ENCODE measurements around the gene DAB1.
"Not testable (repeated sequence)": the region's sequence is repeated elsewhere in the genome, so short reads cannot be mapped to it uniquely, and the experiment has no call there.

The DAB1 gene

DNA sequence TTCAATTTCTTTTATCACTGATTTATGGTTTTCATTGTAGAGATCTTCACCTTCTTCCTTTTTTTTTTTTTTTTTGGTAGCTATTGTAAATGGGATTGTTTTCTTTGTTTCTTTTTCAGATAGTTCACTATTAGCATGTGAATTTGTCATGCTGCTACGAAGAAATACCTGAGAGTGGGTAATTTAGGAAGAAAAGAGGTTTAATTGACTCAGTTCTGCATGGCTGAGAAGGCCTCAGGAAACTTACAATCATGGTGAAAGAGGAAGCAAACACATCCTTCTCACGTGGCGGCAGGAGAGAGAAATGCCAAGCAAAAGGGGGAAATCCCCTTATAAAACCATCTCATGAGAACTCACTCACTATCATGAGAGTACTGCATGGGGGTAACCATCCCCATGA is 66.4 kb downstream of the DAB1 start:
- no peak for DNase-seq

DNA sequence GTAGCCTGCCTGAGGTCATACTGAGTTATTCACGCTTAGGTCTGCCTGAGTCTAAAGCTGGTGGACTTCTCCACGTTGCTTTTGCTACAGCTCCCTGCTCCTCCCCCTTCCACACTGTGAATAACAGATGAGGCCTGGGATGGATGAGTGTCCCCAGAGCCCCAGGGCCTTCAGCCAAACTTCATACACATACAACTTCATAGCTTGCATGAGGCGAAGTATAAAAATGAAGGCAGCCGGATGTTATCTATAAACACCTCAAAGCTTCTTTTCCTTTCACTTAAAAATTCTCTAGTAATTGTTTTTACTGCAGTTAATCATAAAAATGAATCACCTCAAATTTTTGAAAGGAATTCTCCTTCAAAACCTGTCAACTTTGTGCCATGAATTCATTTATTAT is 70.2 kb downstream of the DAB1 start:
- no peak for DNase-seq

DNA sequence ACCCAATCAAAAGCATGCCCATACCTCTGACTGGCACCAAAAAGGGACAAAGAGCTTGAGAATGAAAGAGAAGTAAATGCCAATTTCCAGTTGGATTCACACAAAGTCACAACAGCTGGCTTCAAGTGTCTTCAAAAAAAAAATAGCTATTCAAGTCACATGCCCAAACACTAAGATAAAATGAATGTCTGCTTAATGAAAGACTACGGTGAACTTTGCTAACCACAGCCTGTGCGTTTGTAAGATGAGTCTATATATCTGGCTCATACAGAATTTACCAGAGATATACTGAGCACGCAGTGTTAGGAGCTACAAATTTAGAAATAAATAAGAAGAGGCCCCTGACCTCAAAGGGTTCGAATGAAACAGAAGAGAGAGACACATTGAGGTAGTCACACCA is 73.2 kb downstream of the DAB1 start:
- no peak for DNase-seq

DNA sequence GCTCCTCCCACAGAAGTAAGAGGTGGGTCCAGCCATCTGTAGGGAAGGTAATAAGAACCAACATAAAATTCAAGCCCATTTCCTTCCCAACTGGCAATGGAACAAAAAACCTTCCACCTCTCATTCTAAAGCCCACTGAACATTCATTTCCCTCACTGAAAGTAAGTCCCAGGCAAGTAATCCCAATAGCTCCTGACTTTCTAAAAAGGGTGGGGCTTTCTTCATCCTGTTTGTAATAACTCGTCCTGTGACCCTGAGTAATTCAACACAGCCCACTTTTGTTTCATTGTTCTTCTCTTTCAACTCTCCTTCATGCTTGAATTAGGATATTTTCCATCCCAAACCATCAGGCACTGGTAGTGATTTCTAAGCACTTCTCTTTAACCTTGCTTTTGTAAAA is 74.9 kb downstream of the DAB1 start:
- DNase-seq = no peak

DNA sequence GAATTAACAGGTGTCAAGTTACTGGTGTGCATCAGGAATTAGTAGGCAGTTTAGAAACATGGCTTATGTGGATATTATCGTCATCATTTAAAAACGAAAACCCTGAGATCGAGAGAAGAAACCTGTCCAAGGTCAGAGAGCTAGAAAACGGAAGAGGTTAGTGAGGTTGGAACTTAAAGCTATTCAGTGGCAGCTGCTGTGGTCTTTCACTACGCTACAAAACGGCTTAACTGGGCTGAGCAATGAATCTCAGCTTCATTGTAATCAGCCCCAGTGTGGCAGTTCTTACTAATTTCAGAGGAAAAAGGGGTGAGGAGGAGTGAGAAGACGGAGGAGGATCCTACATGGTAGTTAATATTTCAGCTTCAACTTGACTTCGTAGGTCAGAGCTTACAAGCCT is 77.9 kb downstream of the DAB1 start:
- DNase-seq = no peak

DNA sequence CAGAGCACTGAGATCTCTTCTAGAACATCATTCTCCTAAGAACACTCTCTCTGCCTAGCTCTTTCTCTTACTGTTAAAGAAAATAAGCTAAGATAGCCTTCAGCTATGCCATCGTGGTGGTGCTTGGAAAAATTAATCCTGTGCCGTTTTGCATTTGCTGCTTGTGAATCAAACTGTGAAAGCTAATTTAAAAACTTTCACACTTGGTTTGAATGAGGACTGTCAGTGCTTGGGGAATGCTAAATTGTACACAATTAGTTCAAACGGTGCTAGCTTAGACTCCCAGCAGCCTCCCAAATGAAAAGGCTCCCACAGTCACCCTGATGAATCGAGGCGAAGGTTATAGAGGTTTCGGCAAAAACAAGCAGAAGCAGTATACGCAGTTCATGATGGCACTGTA is 79.6 kb downstream of the DAB1 start:
- DNase-seq = no peak

DNA sequence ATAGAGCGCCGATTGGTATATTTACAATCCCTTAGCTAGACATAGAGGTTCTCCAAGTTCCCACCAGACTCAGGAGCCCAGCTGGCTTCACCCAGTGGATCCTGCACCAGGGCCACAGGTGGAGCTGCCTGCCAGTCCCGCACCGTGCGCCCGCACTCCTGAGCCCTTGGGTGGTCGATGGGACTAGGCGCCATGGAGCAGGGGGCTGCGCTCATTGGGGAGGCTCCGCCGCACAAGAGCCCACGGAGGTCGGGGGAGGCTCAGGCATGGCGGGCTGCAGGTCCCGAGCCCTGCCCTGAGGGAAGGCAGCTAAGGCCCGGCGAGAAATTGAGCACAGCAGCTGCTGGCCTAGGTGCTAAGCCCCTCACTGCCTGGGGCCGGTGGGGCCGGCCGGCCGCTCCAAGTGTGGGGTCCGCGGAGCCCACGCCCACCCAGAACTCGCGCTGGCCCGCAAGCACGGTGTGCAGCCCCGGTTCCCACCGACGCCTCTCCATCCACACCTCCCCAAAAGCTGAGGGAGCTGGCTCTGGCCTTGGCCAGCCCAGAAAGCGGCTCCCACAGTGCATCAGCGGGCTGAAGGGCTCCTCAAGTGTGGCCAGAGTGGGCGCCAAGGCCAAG is 80.5 kb downstream of the DAB1 start:
- not testable (repeated sequence) for DNase-seq

DNA sequence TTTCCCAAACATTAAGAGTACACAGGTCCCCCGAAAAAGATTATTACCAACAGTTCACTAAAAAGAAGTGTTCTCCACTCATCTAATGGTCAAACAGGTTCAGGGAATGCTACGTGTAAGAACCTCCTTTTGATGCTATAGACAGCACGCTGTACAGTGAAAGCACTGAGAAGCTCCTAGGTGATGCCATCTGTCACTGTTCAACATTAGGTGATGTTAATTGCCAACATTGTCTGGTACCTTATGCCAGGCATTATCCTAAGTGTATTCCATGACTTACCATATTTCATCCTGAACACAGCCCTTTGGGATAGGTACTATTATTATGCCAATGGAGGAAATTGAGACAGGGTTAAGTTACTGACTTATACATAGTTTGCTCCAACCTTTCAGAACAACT is 82.1 kb downstream of the DAB1 start:
- no peak for DNase-seq

DNA sequence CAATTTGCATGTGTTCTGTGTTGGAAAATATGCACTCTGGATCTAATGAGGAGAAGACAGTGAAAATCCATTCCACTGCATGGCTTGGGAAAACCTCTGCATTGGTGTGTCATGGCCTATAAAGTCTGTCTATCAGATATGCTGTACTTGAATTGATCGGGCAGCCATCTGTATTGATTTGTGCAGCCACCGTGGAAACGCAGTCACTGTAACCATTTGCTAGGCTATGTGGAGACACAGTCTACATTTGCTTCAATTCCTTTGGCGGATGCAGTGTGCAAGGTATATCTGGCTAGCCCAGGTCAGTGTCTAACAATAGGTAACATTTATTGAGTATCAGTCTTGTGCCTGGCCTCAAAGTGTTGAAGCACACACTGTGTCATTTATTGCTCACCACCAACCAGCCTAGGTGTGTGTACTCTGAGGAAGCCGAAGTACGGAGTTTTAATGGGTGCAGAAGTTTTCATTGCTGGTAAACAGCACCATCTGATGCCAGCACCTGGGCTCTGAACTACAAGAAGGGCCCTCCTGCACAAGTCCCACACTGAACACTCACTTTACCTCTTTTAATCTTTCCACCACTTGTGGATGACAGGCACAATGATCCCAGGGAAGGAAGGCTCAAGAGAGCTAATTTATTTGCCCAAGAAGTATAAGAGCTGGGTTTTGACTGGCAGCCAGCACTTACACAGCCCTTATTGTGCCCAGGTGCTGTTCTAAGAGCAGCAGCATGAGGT is 83.4 kb downstream of the DAB1 start:
- no peak for DNase-seq

DNA sequence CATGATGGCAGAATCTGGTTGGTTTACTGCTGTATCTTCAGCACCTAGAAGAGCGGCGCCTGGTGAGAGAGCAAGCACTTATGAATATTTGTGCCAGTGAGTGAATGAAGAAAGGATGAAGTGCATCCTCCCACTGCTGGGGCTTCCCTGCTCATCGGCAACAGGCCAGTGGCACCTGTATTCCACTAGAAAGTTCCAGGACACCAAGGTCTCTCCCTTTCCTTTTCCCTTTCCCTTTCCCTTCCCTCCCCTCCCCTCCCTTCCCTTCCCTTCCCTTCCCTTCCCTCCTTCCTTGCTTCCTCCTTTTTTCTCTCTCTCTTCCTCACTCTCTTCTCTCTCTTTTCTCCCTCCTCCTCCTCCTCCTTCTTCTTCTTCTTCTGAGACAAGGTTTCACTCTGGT is 86.2 kb downstream of the DAB1 start:
- no peak for DNase-seq

DNA sequence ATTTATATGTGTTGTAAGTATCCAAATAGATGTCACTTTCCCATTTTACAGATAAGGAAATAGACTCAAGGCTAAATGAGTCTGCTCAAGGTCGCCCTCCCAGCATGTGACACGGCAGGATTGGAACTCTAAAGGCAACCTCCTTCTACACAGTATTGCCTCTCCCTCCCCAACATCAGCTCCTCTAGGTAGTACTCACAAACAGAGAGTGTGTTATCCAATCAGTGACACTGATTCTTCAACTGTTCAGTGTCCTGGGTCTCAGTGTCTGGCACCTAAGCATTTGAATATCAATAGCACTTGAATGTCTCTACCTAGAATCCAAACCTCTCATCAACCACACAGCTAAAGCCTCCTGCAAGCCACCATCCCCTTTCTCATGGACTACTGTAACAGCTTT is 87.1 kb downstream of the DAB1 start:
- DNase-seq = no peak

DNA sequence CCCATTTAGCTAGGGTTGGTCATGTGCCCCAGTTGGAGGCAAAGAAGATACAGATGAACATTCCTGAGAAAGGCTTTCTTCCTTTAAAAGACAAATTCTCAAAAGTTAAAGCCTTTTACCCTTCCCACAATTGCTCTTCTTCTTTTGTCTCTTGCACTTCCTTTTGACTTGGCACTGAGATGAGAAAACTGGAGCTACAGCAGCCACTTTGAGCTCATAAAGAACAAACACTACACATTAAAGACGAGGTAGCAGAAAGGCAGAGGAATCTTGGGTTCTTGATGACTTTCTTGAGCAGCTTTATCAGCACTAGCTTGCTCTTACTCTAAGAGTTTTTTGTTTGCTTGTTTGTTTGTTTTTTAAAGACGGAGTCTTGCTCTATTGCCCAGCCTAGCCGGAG is 92.2 kb downstream of the DAB1 start:
- DNase-seq = no peak

DNA sequence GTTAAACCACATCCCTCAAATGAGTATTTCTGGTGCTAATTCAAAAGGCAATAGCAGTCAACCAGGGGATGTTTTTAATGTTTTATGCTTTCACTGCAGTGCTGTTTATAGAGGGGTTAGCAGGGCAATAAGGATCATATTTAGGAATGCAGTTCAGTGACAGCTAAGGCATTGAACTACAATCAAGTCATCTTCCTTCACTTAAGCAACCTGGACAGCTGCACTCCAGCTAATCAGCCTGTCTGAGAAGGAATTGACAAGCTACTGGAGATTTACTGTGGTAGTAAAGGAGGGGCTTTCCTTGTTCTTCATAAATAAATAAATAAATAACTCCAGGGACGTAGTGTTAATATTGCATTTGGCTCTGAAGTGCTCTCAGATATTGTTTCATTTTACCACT is 93.9 kb downstream of the DAB1 start:
- no peak for DNase-seq

DNA sequence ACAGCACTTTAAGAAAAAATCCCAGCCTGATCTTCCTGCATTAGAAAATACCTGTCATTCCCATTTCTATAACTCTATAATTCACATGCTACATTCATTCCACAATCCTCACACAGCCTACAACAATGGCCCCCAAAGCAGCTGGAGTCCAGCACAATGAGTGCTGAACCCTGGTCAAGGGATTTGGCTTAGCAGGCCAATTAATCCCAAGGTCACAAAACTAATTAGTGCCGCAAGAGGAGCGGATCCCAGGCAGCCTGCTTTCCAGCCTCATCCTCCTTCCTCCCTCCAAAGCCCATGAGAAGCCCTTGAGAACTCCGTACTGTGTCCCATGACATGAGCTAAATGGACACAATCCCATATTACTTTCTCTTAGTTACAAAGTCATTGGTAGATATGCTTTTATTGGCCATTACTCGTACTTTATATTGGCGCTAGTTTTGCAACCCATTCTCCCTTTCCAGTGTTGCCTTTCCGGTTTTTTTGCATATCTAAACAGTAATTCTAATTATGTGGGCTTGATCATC is 94.8 kb downstream of the DAB1 start:
- no peak for DNase-seq

DNA sequence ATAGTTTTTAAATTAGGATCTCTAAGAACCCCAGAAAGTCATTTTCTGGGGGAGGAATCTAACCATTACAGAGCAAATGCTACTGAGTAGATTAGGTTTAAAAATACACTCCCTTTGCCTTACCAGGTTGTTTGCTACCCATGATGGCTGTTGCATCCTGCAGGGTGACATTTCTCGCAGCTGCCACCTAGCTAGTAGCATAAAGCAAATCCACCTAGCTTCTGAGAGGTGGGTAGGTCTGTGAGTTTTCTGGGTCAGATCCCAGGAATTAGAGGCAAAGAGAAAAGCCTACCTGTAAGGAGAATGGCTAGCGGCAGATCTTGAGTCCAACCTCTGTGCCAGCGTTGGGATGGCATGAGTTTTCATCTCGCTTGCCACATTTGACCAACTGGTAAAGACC is 95.9 kb downstream of the DAB1 start:
- no peak for DNase-seq

DNA sequence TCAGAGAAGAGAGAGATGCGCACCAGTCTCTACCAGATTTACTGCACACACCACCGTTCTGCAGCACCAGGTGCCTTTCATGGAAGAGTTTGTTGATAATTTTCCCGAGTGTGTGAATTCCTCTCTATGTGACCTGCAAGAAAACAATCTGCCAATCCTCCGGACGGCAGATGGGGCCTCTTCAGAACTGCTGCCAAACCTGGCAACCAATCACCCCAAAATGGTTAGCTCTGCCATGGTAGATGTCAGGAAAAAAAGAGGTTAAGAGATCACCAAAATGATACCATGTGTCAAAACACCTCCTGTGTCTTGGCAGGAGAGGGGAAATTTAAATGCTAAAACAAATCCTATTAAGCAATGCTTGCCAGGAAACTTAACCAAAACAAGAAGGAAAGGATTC is 96.5 kb downstream of the DAB1 start:
- no peak for DNase-seq

DNA sequence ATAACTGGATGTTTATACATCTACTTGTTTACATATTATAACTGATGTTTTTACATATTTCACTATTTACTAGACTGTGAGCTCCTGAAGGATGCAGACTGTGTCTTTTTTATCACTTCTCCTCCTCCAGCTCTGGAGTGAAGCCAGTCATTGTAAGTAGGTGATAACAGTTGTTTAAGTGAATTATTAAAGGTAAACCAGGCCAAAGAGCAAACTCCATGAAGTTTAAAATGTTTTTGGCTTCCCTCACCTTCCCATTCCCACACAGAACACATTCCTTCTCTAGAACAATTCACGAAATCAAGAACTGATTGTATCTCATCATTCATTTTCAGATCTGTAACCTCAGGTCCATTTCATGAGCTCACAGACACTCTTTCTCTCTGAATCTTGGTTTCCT is 98.3 kb downstream of the DAB1 start:
- no peak for DNase-seq

DNA sequence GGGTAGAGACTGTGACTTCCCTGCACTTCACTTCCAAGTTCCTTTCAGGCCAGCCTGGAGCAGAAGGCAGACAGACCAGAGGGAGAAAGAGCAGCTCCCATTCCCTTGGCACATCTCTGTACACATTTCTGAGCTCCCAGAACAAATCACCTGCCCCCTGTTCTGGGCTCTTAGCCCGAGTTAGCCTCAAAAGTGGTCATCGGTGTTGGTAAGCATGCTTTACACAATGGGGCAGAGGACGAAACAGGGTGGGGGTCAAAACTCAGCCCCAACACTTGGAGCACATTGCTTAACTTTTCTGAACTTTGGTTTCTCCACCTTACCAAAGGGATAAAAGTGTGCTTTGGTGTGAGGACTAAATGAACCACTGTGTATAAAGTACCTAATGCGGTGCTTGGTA is 98.7 kb downstream of the DAB1 start:
- no peak for DNase-seq

DNA sequence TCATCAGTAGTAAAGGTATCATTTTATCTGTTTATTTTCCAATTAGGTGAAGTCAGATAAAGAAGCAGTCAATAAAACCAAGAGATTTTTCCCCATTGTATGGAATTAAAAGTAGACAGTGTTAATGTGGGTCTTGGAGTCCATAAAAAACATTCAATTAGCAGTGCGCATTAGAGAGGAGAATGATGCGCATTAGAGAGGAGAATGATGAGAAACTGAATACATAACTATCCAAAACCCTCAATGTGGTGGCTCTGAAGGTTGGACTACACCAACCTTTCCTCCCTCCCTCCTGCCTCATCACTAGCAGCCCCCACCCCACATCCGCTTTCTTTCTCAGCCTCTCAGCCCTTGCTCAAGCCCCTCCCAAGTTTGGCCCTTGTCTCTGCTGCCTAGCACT is 99.5 kb downstream of the DAB1 start:
- no peak for DNase-seq

DNA sequence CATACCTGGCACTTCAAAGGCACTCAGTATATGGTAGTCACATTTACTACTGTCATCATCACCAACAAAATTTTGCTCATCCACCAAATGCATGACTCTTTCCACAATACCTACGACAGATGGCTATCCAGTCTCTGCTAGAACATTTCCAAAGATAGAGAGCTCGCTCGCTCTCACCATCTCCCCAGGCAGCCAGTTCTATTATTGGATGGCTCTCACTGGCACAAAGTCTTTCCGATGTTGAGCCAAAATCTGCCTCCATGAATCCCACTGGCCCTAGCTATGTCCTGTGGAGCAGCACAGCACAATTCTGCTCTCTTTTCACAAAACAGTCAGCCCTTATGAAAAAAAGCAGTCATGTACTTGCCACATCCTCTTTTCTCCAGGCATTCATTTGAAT is 102.1 kb downstream of the DAB1 start:
- DNase-seq = no peak

DNA sequence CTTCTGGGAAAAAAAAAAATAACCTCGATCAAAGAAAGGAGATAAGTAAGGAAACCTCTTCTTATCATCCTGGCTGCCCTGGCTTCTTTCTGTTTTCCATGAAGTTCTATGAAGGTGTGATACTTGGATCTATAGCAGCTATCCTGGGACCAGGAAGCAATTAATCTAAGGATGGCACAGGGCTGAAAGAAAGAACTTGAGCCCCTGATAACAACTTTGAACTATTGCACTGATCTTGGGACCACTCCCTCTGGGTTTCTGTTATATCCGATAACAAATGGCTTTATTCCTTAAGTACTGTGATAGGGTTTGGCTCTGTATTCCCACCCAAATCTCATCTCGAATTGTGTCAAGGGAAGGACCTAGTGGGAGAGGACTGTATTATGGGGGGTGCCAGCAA is 104.1 kb downstream of the DAB1 start:
- no peak for DNase-seq

DNA sequence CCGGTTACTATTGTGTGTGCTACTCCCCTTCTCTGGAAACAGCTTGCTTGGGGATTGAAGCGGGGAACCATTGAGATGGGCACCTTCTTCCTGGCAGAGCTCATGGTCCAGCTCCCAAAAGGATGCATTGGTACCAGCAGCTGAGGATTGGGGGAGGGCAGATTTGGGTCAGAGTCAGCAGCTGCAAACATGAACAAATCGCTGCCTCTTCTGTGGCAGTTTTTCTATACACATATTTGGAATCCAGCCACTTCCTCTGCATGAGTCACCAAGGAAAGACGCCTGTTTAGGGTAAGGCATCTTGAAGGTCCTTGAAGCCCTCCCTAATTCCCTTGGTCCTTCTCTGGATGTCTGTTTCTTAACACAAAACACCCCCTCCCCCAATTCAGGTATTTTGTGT is 104.7 kb downstream of the DAB1 start:
- DNase-seq = peak in 1 of 5 donors; percentile 3

DNA sequence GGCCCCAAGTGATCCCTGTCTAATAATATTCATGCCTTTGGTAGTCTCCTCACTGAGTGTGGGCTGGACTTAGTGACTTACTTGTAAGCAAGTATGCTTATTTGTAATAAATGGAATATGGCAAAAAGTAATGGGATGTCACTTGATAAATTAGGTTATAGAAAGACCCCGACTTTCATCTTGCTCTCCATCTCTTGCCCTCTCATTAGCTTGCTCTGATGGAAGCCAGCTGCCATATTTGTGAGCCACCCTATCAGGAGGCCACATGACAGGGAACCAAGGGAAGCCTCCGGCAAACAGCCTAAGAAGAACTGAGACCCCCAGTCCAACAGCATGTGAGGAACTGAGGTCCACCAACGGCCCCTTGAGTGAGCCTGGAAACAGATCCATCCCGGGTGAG is 107.0 kb downstream of the DAB1 start:
- no peak for DNase-seq

DNA sequence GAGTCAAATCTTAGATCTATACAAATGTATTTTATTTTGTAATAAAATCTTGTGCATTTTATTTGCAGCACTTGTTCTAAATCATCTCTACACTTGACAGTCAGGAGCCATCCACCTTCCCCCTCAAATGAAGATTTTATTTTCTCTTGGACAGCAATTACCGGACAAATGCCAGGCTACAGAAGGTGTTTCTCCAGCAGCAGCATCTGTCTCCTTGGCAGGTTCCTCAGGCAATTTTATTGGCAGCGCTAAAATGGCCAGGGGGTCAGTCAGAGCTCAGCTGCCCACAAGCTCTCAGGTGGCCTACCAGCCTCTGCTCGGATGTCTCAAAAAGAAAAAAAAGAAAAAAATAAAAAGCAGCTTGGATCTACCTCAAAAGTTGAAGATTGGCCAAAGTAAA is 107.6 kb downstream of the DAB1 start:
- no peak for DNase-seq

DNA sequence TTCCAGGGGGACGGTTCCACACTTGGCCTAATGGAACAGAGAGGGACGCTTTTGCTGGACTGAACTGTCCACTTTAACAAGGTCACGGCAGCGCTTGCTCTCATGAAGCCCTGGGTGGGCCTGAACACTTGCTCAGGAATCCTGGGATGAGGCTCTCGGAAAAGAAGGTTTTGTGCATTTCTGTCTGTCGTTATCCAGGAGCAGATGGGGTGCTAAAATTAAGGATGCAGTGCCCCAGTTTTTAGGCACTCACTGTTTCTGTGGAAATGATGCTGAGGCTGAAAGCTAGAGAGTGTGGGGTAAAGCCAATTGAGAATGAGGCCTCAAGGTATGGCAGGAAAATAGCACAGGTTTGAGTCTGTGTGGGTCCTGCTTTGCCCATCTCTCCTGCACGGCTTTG is 111.0 kb downstream of the DAB1 start:
- DNase-seq = no peak

All from T-helper 1 cell (primary cell).